K562 (cell line): ENCODE measurements around the gene MME. TPM values are rescaled to one million over a fixed set of nuclear protein-coding genes. Genes with fewer than 3 reads are reported as not detected.

ENCODE experiments used
- ATAC-seq: fragments of 200-7000 bp; cut with Tn5 transposase; 3 replicates; pipeline ENCODE4 v1.9.1; 2020; ENCODE audit warnings: moderate library complexity
- BruUV-seq: library from RNA; stranded (reverse); fragments of 400-500 nt; replicated peaks from 2 replicates; lab custom pipeline; 2021; lab: Mats Ljungman, UMichigan
- CTCF ChIA-PET: fragments of 300-600 bp; formaldehyde crosslinking; extraction: SDS; loops from one replicate; lab custom pipeline; 2021; ENCODE audit warnings: low intra/inter-chr PET ratio; lab: Yijun Ruan, JAX
- POLR2A ChIA-PET: fragments of 300-600, 350-650 bp; sonication (Branson Sonifier 250); formaldehyde crosslinking; extraction: SDS; loops from one replicate; lab custom pipeline; 2021; ENCODE audit warnings: antibody characterized with exemption, inconsistent platforms; lab: Yijun Ruan, JAX
- DNase-seq, 4 experiments: peaks; one replicate each; pipeline versions ENCODE4 v3.0.0 to v3.0.0-alpha.2; 2011 to 2018; ENCODE audit warnings: low spot score in 3 of 4, mixed read lengths in 3 of 4; ENCODE audit errors: extremely low read depth in 1 of 4
- FAIRE-seq: peaks from 2 replicates; lab custom pipeline; 2011; peaks lifted over from hg19 to GRCh38; lab: Jason Lieb, UNC
- H2AFZ ChIP-seq: 2 replicates; pipeline ENCODE4 v1.6.0; 2011; ENCODE audit warnings: low read depth, low read length, control low read depth, inconsistent platforms
- H3K27ac ChIP-seq: fragments of 200-600 bp; 3 replicates; pipeline ENCODE4 v1.8.0; 2011; ENCODE audit warnings: low read depth, mild to moderate bottlenecking, control low read depth, inconsistent platforms, low read length, moderate library complexity, mixed read lengths; ENCODE audit errors: extremely low read depth
- H3K27me3 ChIP-seq, 2 experiments: fragments of 300-600 bp in 1 of 2; 2 replicates in 1 of 2; 3 replicates in 1 of 2; pipeline versions ENCODE4 v1.6.0 to v1.8.0; 2011; ENCODE audit warnings: inconsistent platforms in 2 of 2, low read length in 2 of 2, mild to moderate bottlenecking in 1 of 2, mixed read lengths in 1 of 2, moderate library complexity in 1 of 2; ENCODE audit not compliant: control insufficient read depth in 2 of 2, insufficient read depth in 2 of 2
- H3K36me3 ChIP-seq: fragments of 300-600 bp; 3 replicates; pipeline ENCODE4 v1.8.0; 2011; ENCODE audit warnings: mild to moderate bottlenecking, low read length, inconsistent platforms; ENCODE audit not compliant: control insufficient read depth, insufficient read depth
- H3K4me1 ChIP-seq, 2 experiments: fragments of 200-600 bp in 1 of 2; replicated peaks in 1 of 2; 2 replicates in 1 of 2; 3 replicates in 1 of 2; pipeline versions ENCODE4 v1.5.1 to v1.8.0; 2011; ENCODE audit warnings: inconsistent platforms in 2 of 2, low read length in 2 of 2, mild to moderate bottlenecking in 1 of 2, mixed read lengths in 1 of 2, moderate library complexity in 1 of 2; ENCODE audit not compliant: control insufficient read depth in 2 of 2, insufficient read depth in 2 of 2
- H3K4me2 ChIP-seq: 2 replicates; pipeline ENCODE4 v1.6.1; 2011; ENCODE audit warnings: low read length, control low read depth, inconsistent platforms, mixed read lengths; ENCODE audit not compliant: insufficient read depth
- H3K4me3 ChIP-seq: fragments of 200-600 bp; sonication (generic), shearing (Covaris generic); 2 replicates; pipeline ENCODE4 v1.5.1; 2016; ENCODE audit warnings: control low read depth, inconsistent platforms
- H3K79me2 ChIP-seq: fragments of 200-600 bp; 3 replicates; pipeline ENCODE4 v1.8.0; 2011; ENCODE audit warnings: low read length, inconsistent platforms; ENCODE audit not compliant: control insufficient read depth, insufficient read depth
- H3K9ac ChIP-seq, 2 experiments: 2 replicates each; pipeline versions ENCODE4 v1.6.0 to v1.6.1; 2011; ENCODE audit warnings: low read depth in 2 of 2, low read length in 2 of 2, control low read depth in 1 of 2, inconsistent platforms in 1 of 2, mild to moderate bottlenecking in 1 of 2, mixed read lengths in 1 of 2; ENCODE audit not compliant: insufficient read depth in 1 of 2
- H3K9me1 ChIP-seq: one replicate; pipeline ENCODE4 v1.6.0; 2011; ENCODE audit warnings: inconsistent platforms, mild to moderate bottlenecking, low read length, moderate library complexity; ENCODE audit not compliant: control insufficient read depth, insufficient read depth
- H3K9me3 ChIP-seq: replicated peaks from 2 replicates; pipeline ENCODE4 v1.5.1; 2011; ENCODE audit warnings: low read depth, low read length, inconsistent platforms; ENCODE audit not compliant: control insufficient read depth, insufficient read depth
- H4K20me1 ChIP-seq: replicated peaks from 2 replicates; pipeline ENCODE4 v1.6.1; 2011; ENCODE audit warnings: low read length, inconsistent platforms, mixed read lengths; ENCODE audit not compliant: control insufficient read depth, insufficient read depth
- FOXM1 ChIP-seq, 2 experiments: fragments of 450-650 bp in 1 of 2; sonication (generic) in 1 of 2; formaldehyde crosslinking in 1 of 2; IDR thresholded peaks; 2 replicates each; pipeline versions ENCODE4 v1.6.1 to v1.9.0; 2017 to 2022; ENCODE audit warnings: low read depth in 2 of 2, mild to moderate bottlenecking in 2 of 2, missing genetic modification reagents in 1 of 2, moderate library complexity in 1 of 2
- HSF4 ChIP-seq: fragments of 250-450 bp; sonication (Bioruptor Pico); IDR thresholded peaks from 2 replicates; pipeline ENCODE4 v2.1.2; 2022; ENCODE audit warnings: mild to moderate bottlenecking, moderate library complexity, borderline replicate concordance
- NFIX ChIP-seq: fragments of 250-450 bp; sonication (Bioruptor Pico); IDR thresholded peaks from 2 replicates; pipeline ENCODE4 v1.4.0; 2020; ENCODE audit warnings: low read depth, mild to moderate bottlenecking, moderate library complexity
- SRF ChIP-seq, 2 experiments: fragments of 250-450, 450-650 bp in 1 of 2; sonication (Bioruptor Pico) in 1 of 2; sonication (generic) in 1 of 2; formaldehyde crosslinking; IDR thresholded peaks; 2 replicates each; pipeline versions ENCODE4 v1.5.0 to v1.5.1; 2020 to 2022; ENCODE audit warnings: mild to moderate bottlenecking in 1 of 2, missing genetic modification reagents in 1 of 2
- ZFP36 ChIP-seq: fragments of 150-350 bp; IDR thresholded peaks from 2 replicates; pipeline ENCODE4 v1.6.1; 2018; ENCODE audit warnings: low read length, low read depth; ENCODE audit not compliant: partially characterized antibody
- ZNF699 ChIP-seq: fragments of 250-450 bp; sonication (Bioruptor Pico); IDR thresholded peaks from 2 replicates; pipeline ENCODE4 v1.8.0; 2021; ENCODE audit warnings: mild to moderate bottlenecking, moderate library complexity; ENCODE audit not compliant: insufficient replicate concordance
- WGBS: fragments of 100-300 bp; shearing (Covaris generic); methylation state at CpG from one replicate; pipeline ENCODE4 v1.1.6; 2016; ENCODE audit warnings: low coverage, mixed read lengths; ENCODE audit not compliant: insufficient coverage; ENCODE audit errors: missing lambda C conversion rate; 5-methylcytosine and 5-hydroxymethylcytosine counted together
- in situ Hi-C: fragments of 300-500 bp; cut with MboI; formaldehyde crosslinking; loops from 4 replicates; pipeline ENCODE4 v1.15.0; 2018; ENCODE audit warnings: inconsistent platforms, mixed read lengths
- intact Hi-C: fragments of 100-400 bp; cut with micrococcal nuclease; formaldehyde crosslinking; loops from 2 replicates; pipeline ENCODE4 v1.14.2; 2022
- polyA plus RNA-seq, 8 experiments: library from polyadenylated mRNA; depleted of rRNA in 4 of 8; stranded (reverse) in 5 of 8; unstranded in 3 of 8; fragments of >200 nt; fragmentation: Nextera tagmentation in 2 of 8; fragmentation: Illumina TruSeq in 1 of 8; extraction: Ambion mirVana in 2 of 8; extraction: Trizol in 1 of 8; gene quantifications; 2 replicates each; pipeline versions ENCODE4 v1.2.1 to v1.2.3, GENCODE V29; 2011 to 2014; ENCODE audit warnings: inconsistent platforms in 1 of 8, missing spikeins in 1 of 8
- total RNA-seq, 7 experiments: library from RNA; depleted of rRNA in 6 of 7; stranded (reverse); fragments of >200 nt in 6 of 7; fragmentation: Illumina TruSeq in 2 of 7; extraction: Trizol in 2 of 7; gene quantifications; 2 replicates each; pipeline versions ENCODE4 v1.2.1 to v1.2.3, GENCODE V29; 2011 to 2021; ENCODE audit warnings: low replicate concordance in 1 of 7
- TF ChIP-seq, protein P1 (sequence below): fragments of 450-650 bp; IDR thresholded peaks from 2 replicates; pipeline ENCODE4 v1.6.1; 2018; ENCODE audit warnings: mild to moderate bottlenecking, low read depth; ENCODE audit not compliant: partially characterized antibody
- TF ChIP-seq, protein P2 (sequence below): fragments of 250-450 bp; sonication (Bioruptor Pico); IDR thresholded peaks from 2 replicates; pipeline ENCODE4 v1.4.0; 2020; ENCODE audit warnings: mild to moderate bottlenecking, moderate library complexity, borderline replicate concordance
- TF ChIP-seq, protein P3 (sequence below): fragments of 250-450 bp; sonication (Bioruptor Pico); IDR thresholded peaks from 2 replicates; pipeline ENCODE4 v1.8.0; 2021; ENCODE audit warnings: mild to moderate bottlenecking, moderate library complexity

MME gene
- total and polyA plus RNA-seq, 9 of the 15 experiments (the other 6 are each of a cell fraction or from before 2014, with no cell fraction given), result 0.80 to 8.6 (median 2.5) TPM

- no peak overlapping the region for H2AFZ ChIP-seq
- TF ChIP-seq, protein P1, sequence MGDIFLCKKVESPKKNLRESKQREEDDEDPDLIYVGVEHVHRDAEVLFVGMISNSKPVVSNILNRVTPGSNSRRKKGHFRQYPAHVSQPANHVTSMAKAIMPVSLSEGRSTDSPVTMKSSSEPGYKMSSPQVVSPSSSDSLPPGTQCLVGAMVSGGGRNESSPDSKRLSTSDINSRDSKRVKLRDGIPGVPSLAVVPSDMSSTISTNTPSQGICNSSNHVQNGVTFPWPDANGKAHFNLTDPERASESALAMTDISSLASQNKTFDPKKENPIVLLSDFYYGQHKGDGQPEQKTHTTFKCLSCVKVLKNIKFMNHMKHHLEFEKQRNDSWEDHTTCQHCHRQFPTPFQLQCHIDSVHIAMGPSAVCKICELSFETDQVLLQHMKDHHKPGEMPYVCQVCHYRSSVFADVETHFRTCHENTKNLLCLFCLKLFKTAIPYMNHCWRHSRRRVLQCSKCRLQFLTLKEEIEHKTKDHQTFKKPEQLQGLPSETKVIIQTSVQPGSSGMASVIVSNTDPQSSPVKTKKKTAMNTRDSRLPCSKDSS, result no peak
- peak in 1 of 2 experiments; percentile 89; a peak in 2 of 4 replicates for TF ChIP-seq SRF (CRISPR knock-in tag; IDR thresholded peaks at IDR 0.05)
- no peak overlapping the region for H3K4me3 ChIP-seq
- FAIRE-seq (no peak), ATAC-seq (no peak), DNase-seq (no peak)
- BruUV-seq, result no TSS peak
- no peak overlapping the region for H3K27ac ChIP-seq
- H3K4me2 ChIP-seq, result no peak overlapping the region
- H3K9ac ChIP-seq, result no peak overlapping the region
- intact Hi-C loops (no loop called here), in situ Hi-C loops (no loop called here)
- no peaks in the 10 kb centered on the region for H4K20me1 ChIP-seq
- CTCF ChIA-PET, result no interaction called here
- H3K4me1 ChIP-seq, result no peaks in the 10 kb centered on the region
- no peaks in the 10 kb centered on the region for H3K27me3 ChIP-seq
- H3K79me2 ChIP-seq, result no peaks in the 10 kb centered on the region
- no peaks in the 10 kb centered on the region for H3K36me3 ChIP-seq
- H3K9me1 ChIP-seq, result no peaks in the 10 kb centered on the region
- no peaks in the 10 kb centered on the region for H3K9me3 ChIP-seq
- POLR2A ChIA-PET, result no interaction called here
- 31% methylated on average over 7 of the region's 7 CpGs for WGBS
Measured at GRCh38 chr3:155089495-155089894, 9.4 kb downstream of the MME start.

DNA sequence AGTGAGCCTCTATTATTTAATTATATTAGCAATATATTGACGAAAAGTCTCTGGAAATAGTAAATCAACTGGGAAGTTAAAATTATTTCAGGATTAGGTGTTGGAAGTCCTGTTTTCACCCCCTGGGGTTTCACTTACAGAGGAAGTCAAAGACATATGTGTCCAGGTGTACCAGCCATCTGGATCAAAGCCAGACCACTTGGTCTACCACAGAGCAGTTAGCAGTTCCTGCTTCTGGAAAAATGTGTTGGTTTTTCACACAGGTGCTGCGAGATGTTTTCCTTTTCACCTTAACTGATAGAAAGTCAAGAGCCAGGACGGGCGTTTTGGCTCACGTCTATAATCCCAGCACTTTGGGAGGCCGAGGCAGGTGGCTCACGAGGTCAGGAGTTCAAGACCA is 13.1 kb downstream of the MME start:
- 40% methylated on average over 7 of the region's 7 CpGs for WGBS
- no peaks in the 10 kb centered on the region for H3K9me1 ChIP-seq
- H3K27me3 ChIP-seq, result no peaks in the 10 kb centered on the region
- DNase-seq (no peak), FAIRE-seq (no peak), ATAC-seq (no peak)
- CTCF ChIA-PET, result no interaction called here
- H3K9me3 ChIP-seq, result no peaks in the 10 kb centered on the region
- H3K79me2 ChIP-seq, result no peaks in the 10 kb centered on the region
- no peak overlapping the region for H2AFZ ChIP-seq
- no peak overlapping the region for H3K4me3 ChIP-seq
- H4K20me1 ChIP-seq, result no peaks in the 10 kb centered on the region
- BruUV-seq, result no TSS peak
- intact Hi-C loops (no loop called here), in situ Hi-C loops (no loop called here)
- H3K27ac ChIP-seq, result no peak overlapping the region
- H3K4me1 ChIP-seq, result no peaks in the 10 kb centered on the region
- H3K36me3 ChIP-seq, result no peaks in the 10 kb centered on the region
- no peak overlapping the region for H3K9ac ChIP-seq
- no peak overlapping the region for H3K4me2 ChIP-seq
- POLR2A ChIA-PET, result interaction anchor here (0.6 to 0.7 kb wide), 2 partner anchors 56 to 243 kb away, joined by 3 read pairs; no protein-coding TSS in a partner anchor
- no peak for TF ChIP-seq ZNF699 (CRISPR knock-in tag)
- TF ChIP-seq, protein P2, sequence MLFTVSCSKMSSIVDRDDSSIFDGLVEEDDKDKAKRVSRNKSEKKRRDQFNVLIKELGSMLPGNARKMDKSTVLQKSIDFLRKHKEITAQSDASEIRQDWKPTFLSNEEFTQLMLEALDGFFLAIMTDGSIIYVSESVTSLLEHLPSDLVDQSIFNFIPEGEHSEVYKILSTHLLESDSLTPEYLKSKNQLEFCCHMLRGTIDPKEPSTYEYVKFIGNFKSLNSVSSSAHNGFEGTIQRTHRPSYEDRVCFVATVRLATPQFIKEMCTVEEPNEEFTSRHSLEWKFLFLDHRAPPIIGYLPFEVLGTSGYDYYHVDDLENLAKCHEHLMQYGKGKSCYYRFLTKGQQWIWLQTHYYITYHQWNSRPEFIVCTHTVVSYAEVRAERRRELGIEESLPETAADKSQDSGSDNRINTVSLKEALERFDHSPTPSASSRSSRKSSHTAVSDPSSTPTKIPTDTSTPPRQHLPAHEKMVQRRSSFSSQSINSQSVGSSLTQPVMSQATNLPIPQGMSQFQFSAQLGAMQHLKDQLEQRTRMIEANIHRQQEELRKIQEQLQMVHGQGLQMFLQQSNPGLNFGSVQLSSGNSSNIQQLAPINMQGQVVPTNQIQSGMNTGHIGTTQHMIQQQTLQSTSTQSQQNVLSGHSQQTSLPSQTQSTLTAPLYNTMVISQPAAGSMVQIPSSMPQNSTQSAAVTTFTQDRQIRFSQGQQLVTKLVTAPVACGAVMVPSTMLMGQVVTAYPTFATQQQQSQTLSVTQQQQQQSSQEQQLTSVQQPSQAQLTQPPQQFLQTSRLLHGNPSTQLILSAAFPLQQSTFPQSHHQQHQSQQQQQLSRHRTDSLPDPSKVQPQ (CRISPR knock-in tag), result no peak
- TF ChIP-seq, protein P3, sequence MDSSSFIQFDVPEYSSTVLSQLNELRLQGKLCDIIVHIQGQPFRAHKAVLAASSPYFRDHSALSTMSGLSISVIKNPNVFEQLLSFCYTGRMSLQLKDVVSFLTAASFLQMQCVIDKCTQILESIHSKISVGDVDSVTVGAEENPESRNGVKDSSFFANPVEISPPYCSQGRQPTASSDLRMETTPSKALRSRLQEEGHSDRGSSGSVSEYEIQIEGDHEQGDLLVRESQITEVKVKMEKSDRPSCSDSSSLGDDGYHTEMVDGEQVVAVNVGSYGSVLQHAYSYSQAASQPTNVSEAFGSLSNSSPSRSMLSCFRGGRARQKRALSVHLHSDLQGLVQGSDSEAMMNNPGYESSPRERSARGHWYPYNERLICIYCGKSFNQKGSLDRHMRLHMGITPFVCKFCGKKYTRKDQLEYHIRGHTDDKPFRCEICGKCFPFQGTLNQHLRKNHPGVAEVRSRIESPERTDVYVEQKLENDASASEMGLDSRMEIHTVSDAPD (CRISPR knock-in tag), result no peak
- no peak for TF ChIP-seq NFIX (CRISPR knock-in tag)
- no peak for TF ChIP-seq HSF4 (CRISPR knock-in tag)
- TF ChIP-seq ZFP36, result no peak
- no peak for TF ChIP-seq FOXM1 (IDR thresholded peaks at IDR 0.05; ENCODE audit: low read depth)
- TF ChIP-seq FOXM1 (CRISPR knock-in tag; IDR thresholded peaks at IDR 0.05; ENCODE audit: low read depth), result no peak
